Jurkat, Clone E6-1 (cell line): Measurements from ENCODE around the gene SPAG16.
"Not testable (repeated sequence)": the region's sequence is repeated elsewhere in the genome, so short reads cannot be mapped to it uniquely, and the experiment has no call there.

Source experiments
- DNase-seq: peaks from one replicate; pipeline ENCODE4 v3.0.0-alpha.2; 2011; ENCODE audit warnings: low read depth, low spot score
- H3K4me3 ChIP-seq: 2 replicates; pipeline ENCODE4 v1.5.1; 2011; ENCODE audit warnings: mild to moderate bottlenecking, low read length, control low read depth, moderate library complexity

Gene SPAG16

GRCh38 chr2:213664817-213665216, 380.6 kb downstream of the SPAG16 start:
- H3K4me3 ChIP-seq, result no peak overlapping the region
- no peak for DNase-seq

- H3K4me3 ChIP-seq, result no peak overlapping the region
- no peak for DNase-seq
Measured at GRCh38 chr2:213669657-213670056, 385.4 kb downstream of the SPAG16 start.

GRCh38 chr2:213678437-213679218, 394.4 kb downstream of the SPAG16 start:
- DNase-seq, result no peak
- no peak overlapping the region for H3K4me3 ChIP-seq

GRCh38 chr2:213679894-213680293, 395.6 kb downstream of the SPAG16 start:
- no peak overlapping the region for H3K4me3 ChIP-seq
- no peak for DNase-seq

GRCh38 chr2:213682276-213682675, 398.0 kb downstream of the SPAG16 start:
- no peak overlapping the region for H3K4me3 ChIP-seq
- no peak for DNase-seq

GRCh38 chr2:213688133-213688532, 403.9 kb downstream of the SPAG16 start:
- H3K4me3 ChIP-seq, result no peak overlapping the region
- no peak for DNase-seq

GRCh38 chr2:213688825-213689224, 404.6 kb downstream of the SPAG16 start:
- DNase-seq, H3K4me3 ChIP-seq: not testable (repeated sequence)

GRCh38 chr2:213689585-213689984, 405.3 kb downstream of the SPAG16 start:
- DNase-seq, result no peak
- no peak overlapping the region for H3K4me3 ChIP-seq

- DNase-seq, result no peak
Measured at GRCh38 chr2:213691351-213691750, 407.1 kb downstream of the SPAG16 start.

GRCh38 chr2:213696442-213696841, 412.2 kb downstream of the SPAG16 start:
- DNase-seq, result no peak

More at GRCh38 chr2:213691351-213691750, 407.1 kb downstream of the SPAG16 start:
- no peak overlapping the region for H3K4me3 ChIP-seq

GRCh38 chr2:213701365-213701764, 417.1 kb downstream of the SPAG16 start:
- DNase-seq, H3K4me3 ChIP-seq: not testable (repeated sequence)

More at GRCh38 chr2:213696442-213696841, 412.2 kb downstream of the SPAG16 start:
- no peak overlapping the region for H3K4me3 ChIP-seq

GRCh38 chr2:213703406-213704098, 419.3 kb downstream of the SPAG16 start:
- H3K4me3 ChIP-seq, result no peak overlapping the region
- no peak for DNase-seq

GRCh38 chr2:213710164-213710563, 425.9 kb downstream of the SPAG16 start:
- no peak for DNase-seq
- no peak overlapping the region for H3K4me3 ChIP-seq

GRCh38 chr2:213718411-213718810, 434.1 kb downstream of the SPAG16 start:
- DNase-seq, H3K4me3 ChIP-seq: not testable (repeated sequence)

- no peak for DNase-seq
- no peak overlapping the region for H3K4me3 ChIP-seq
Measured at GRCh38 chr2:213722565-213722964, 438.3 kb downstream of the SPAG16 start.

GRCh38 chr2:213723041-213723560, 438.8 kb downstream of the SPAG16 start:
- H3K4me3 ChIP-seq, result no peak overlapping the region
- DNase-seq, result no peak

GRCh38 chr2:213723707-213724106, 439.4 kb downstream of the SPAG16 start:
- DNase-seq, result no peak
- H3K4me3 ChIP-seq, result no peak overlapping the region

GRCh38 chr2:213726101-213726500, 441.8 kb downstream of the SPAG16 start:
- no peak for DNase-seq
- H3K4me3 ChIP-seq, result no peak overlapping the region

- H3K4me3 ChIP-seq, result no peak overlapping the region
- DNase-seq, result no peak
Measured at GRCh38 chr2:213733893-213734292, 449.6 kb downstream of the SPAG16 start.

GRCh38 chr2:213740453-213740852, 456.2 kb downstream of the SPAG16 start:
- DNase-seq, result no peak
- no peak overlapping the region for H3K4me3 ChIP-seq
